Mesendoderm (in vitro differentiated cells): ENCODE measurements around the gene NEO1.

Experiments
- DNase-seq: peaks from one replicate; pipeline ENCODE4 v3.0.0; 2013
- H2AK5ac ChIP-seq: 2 replicates; pipeline ENCODE4 v1.6.1; 2013; ENCODE audit warnings: low read length, inconsistent platforms
- H2BK120ac ChIP-seq: 2 replicates; pipeline ENCODE4 v1.6.1; 2013; ENCODE audit warnings: low read depth, mild to moderate bottlenecking, low read length, moderate library complexity, mixed read lengths
- H2BK15ac ChIP-seq: replicated peaks from 2 replicates; pipeline ENCODE4 v1.6.1; 2013; ENCODE audit warnings: low read depth, mild to moderate bottlenecking, moderate library complexity
- H2BK5ac ChIP-seq: 2 replicates; pipeline ENCODE4 v1.6.1; 2013; ENCODE audit warnings: low read length, inconsistent platforms
- H3K18ac ChIP-seq: 2 replicates; pipeline ENCODE4 v1.6.1; 2013; ENCODE audit warnings: mild to moderate bottlenecking, low read length, mixed read lengths
- H3K23ac ChIP-seq: one replicate; pipeline ENCODE4 v1.6.1; 2013; ENCODE audit warnings: low read length
- H3K27ac ChIP-seq: 2 replicates; pipeline ENCODE4 v1.5.1; 2013; ENCODE audit warnings: low read depth, mild to moderate bottlenecking, inconsistent platforms, low read length, moderate library complexity
- H3K27me3 ChIP-seq: 2 replicates; pipeline ENCODE4 v1.6.1; 2013; ENCODE audit warnings: low read length, control low read depth, mild to moderate bottlenecking, inconsistent platforms; ENCODE audit not compliant: insufficient read depth, poor library complexity
- H3K36me3 ChIP-seq: 2 replicates; pipeline ENCODE4 v1.6.1; 2013; ENCODE audit warnings: low read length, inconsistent platforms; ENCODE audit not compliant: control insufficient read depth, insufficient read depth
- H3K4ac ChIP-seq: one replicate; pipeline ENCODE4 v1.6.1; 2013; ENCODE audit warnings: low read depth, mild to moderate bottlenecking, low read length, moderate library complexity
- H3K4me1 ChIP-seq: 2 replicates; pipeline ENCODE4 v1.6.1; 2013; ENCODE audit warnings: low read depth, low read length, inconsistent platforms; ENCODE audit not compliant: control insufficient read depth
- H3K4me2 ChIP-seq: 2 replicates; pipeline ENCODE4 v1.6.1; 2013; ENCODE audit warnings: low read length
- H3K4me3 ChIP-seq: 2 replicates; pipeline ENCODE4 v1.5.1; 2013; ENCODE audit warnings: mild to moderate bottlenecking, low read length
- H3K56ac ChIP-seq: one replicate; pipeline ENCODE4 v1.6.1; 2013; ENCODE audit warnings: low read length
- H3K79me1 ChIP-seq: 2 replicates; pipeline ENCODE4 v1.6.1; 2013; ENCODE audit warnings: low read length, inconsistent platforms
- H3K79me2 ChIP-seq: 2 replicates; pipeline ENCODE4 v1.6.1; 2013; ENCODE audit warnings: mild to moderate bottlenecking, low read length; ENCODE audit not compliant: control insufficient read depth, insufficient read depth
- H3K9ac ChIP-seq: 2 replicates; pipeline ENCODE4 v1.6.1; 2013; ENCODE audit warnings: low read length, inconsistent platforms
- H4K5ac ChIP-seq: one replicate; pipeline ENCODE4 v1.6.1; 2013; ENCODE audit warnings: low read length
- H4K8ac ChIP-seq: one replicate; pipeline ENCODE4 v1.6.1; 2013; ENCODE audit warnings: low read depth, mild to moderate bottlenecking, control low read depth, low read length, moderate library complexity
- WGBS: extraction: QIAGEN DNeasy Blood & Tissue Kit; methylation state at CpG from one replicate; pipeline ENCODE4 v1.1.7; 2013; ENCODE audit warnings: low lambda C conversion rate, missing lambda C conversion rate; ENCODE audit not compliant: insufficient coverage; ENCODE audit errors: extremely low coverage; 5-methylcytosine and 5-hydroxymethylcytosine counted together

The NEO1 gene

GRCh38 chr15:73282567-73283365 lies 230.5 kb downstream of the NEO1 start:
- no peaks in the 10 kb centered on the region for H3K36me3 ChIP-seq
- no peak for DNase-seq
- no peak overlapping the region for H3K9ac ChIP-seq
- no peak overlapping the region for H2BK5ac ChIP-seq
- no peak overlapping the region for H3K23ac ChIP-seq
- no peak overlapping the region for H4K8ac ChIP-seq
- H3K4me3 ChIP-seq = no peak overlapping the region
- H3K56ac ChIP-seq = no peak overlapping the region
- H3K27me3 ChIP-seq = no peaks in the 10 kb centered on the region
- no peak overlapping the region for H2AK5ac ChIP-seq
- no peak overlapping the region for H3K4ac ChIP-seq
- no peak overlapping the region for H3K18ac ChIP-seq
- no peak overlapping the region for H3K27ac ChIP-seq
- no peak overlapping the region for H3K4me2 ChIP-seq
- H2BK120ac ChIP-seq = no peak overlapping the region
- H3K4me1 ChIP-seq = no peaks in the 10 kb centered on the region
- no peak overlapping the region for H4K5ac ChIP-seq
- no peaks in the 10 kb centered on the region for H3K79me2 ChIP-seq
- WGBS = no CpG with 5 or more reads among the region's 8 CpGs
- H2BK15ac ChIP-seq = no peak overlapping the region
- no peaks in the 10 kb centered on the region for H3K79me1 ChIP-seq

GRCh38 chr15:73283366-73283962 lies 231.2 kb downstream of the NEO1 start:
- no peak overlapping the region for H2BK15ac ChIP-seq
- no peaks in the 10 kb centered on the region for H3K4me1 ChIP-seq
- no peak overlapping the region for H2BK120ac ChIP-seq
- no peak overlapping the region for H3K4ac ChIP-seq
- no peak overlapping the region for H3K27ac ChIP-seq
- DNase-seq = no peak
- H3K23ac ChIP-seq = no peak overlapping the region
- H3K27me3 ChIP-seq = no peaks in the 10 kb centered on the region
- no peak overlapping the region for H3K4me2 ChIP-seq
- H4K5ac ChIP-seq = no peak overlapping the region
- no peak overlapping the region for H3K9ac ChIP-seq
- WGBS = no CpG with 5 or more reads among the region's 2 CpGs
- no peak overlapping the region for H4K8ac ChIP-seq
- no peak overlapping the region for H3K56ac ChIP-seq
- no peaks in the 10 kb centered on the region for H3K79me2 ChIP-seq
- no peak overlapping the region for H3K18ac ChIP-seq
- no peak overlapping the region for H2AK5ac ChIP-seq
- H3K4me3 ChIP-seq = no peak overlapping the region
- H3K36me3 ChIP-seq = no peaks in the 10 kb centered on the region
- H2BK5ac ChIP-seq = no peak overlapping the region
- H3K79me1 ChIP-seq = no peaks in the 10 kb centered on the region

- no peaks in the 10 kb centered on the region for H3K79me1 ChIP-seq
- no peak overlapping the region for H4K5ac ChIP-seq
- no peak for DNase-seq
- no peaks in the 10 kb centered on the region for H3K27me3 ChIP-seq
- no peak overlapping the region for H4K8ac ChIP-seq
- WGBS = no CpG with 5 or more reads among the region's 3 CpGs
- no peak overlapping the region for H3K4me3 ChIP-seq
- H2BK5ac ChIP-seq = no peak overlapping the region
- no peak overlapping the region for H2AK5ac ChIP-seq
- H3K4me2 ChIP-seq = no peak overlapping the region
- no peak overlapping the region for H3K23ac ChIP-seq
- no peak overlapping the region for H2BK15ac ChIP-seq
- H3K27ac ChIP-seq = no peak overlapping the region
- no peaks in the 10 kb centered on the region for H3K4me1 ChIP-seq
- H3K18ac ChIP-seq = no peak overlapping the region
- H3K79me2 ChIP-seq = no peaks in the 10 kb centered on the region
- H3K9ac ChIP-seq = no peak overlapping the region
- no peak overlapping the region for H3K4ac ChIP-seq
- no peak overlapping the region for H3K56ac ChIP-seq
- H2BK120ac ChIP-seq = no peak overlapping the region
- no peaks in the 10 kb centered on the region for H3K36me3 ChIP-seq
Observed at GRCh38 chr15:73284090-73284716, 231.9 kb downstream of the NEO1 start.

- no peak overlapping the region for H3K4me2 ChIP-seq
- H4K8ac ChIP-seq = no peak overlapping the region
- H3K4me1 ChIP-seq = no peaks in the 10 kb centered on the region
- H2BK120ac ChIP-seq = no peak overlapping the region
- no peak overlapping the region for H3K9ac ChIP-seq
- no peak overlapping the region for H3K23ac ChIP-seq
- no peak overlapping the region for H3K18ac ChIP-seq
- no peak overlapping the region for H2BK15ac ChIP-seq
- no CpG with 5 or more reads among the region's 2 CpGs for WGBS
- H3K79me2 ChIP-seq = no peaks in the 10 kb centered on the region
- H3K27ac ChIP-seq = no peak overlapping the region
- no peak overlapping the region for H4K5ac ChIP-seq
- no peak for DNase-seq
- no peak overlapping the region for H2BK5ac ChIP-seq
- no peaks in the 10 kb centered on the region for H3K36me3 ChIP-seq
- no peak overlapping the region for H3K4ac ChIP-seq
- no peak overlapping the region for H3K4me3 ChIP-seq
- H3K79me1 ChIP-seq = no peaks in the 10 kb centered on the region
- no peak overlapping the region for H2AK5ac ChIP-seq
- no peaks in the 10 kb centered on the region for H3K27me3 ChIP-seq
- no peak overlapping the region for H3K56ac ChIP-seq
Observed at GRCh38 chr15:73286311-73286710, 234.0 kb downstream of the NEO1 start.

GRCh38 chr15:73287019-73287418 lies 234.8 kb downstream of the NEO1 start:
- H3K4me2 ChIP-seq = no peak overlapping the region
- H3K79me1 ChIP-seq = no peaks in the 10 kb centered on the region
- H3K4ac ChIP-seq = no peak overlapping the region
- no peak overlapping the region for H2BK15ac ChIP-seq
- no CpG with 5 or more reads among the region's 1 CpG for WGBS
- no peak overlapping the region for H4K5ac ChIP-seq
- DNase-seq = no peak
- no peak overlapping the region for H2BK5ac ChIP-seq
- no peaks in the 10 kb centered on the region for H3K27me3 ChIP-seq
- H3K9ac ChIP-seq = no peak overlapping the region
- no peak overlapping the region for H3K27ac ChIP-seq
- H4K8ac ChIP-seq = no peak overlapping the region
- no peaks in the 10 kb centered on the region for H3K79me2 ChIP-seq
- H3K18ac ChIP-seq = no peak overlapping the region
- H3K56ac ChIP-seq = no peak overlapping the region
- H3K4me3 ChIP-seq = no peak overlapping the region
- H2BK120ac ChIP-seq = no peak overlapping the region
- no peak overlapping the region for H2AK5ac ChIP-seq
- H3K36me3 ChIP-seq = no peaks in the 10 kb centered on the region
- no peaks in the 10 kb centered on the region for H3K4me1 ChIP-seq
- no peak overlapping the region for H3K23ac ChIP-seq
